H1 (cell line): ENCODE data around the gene SCPEP1. TPM values are rescaled to one million over a fixed set of nuclear protein-coding genes. Genes with fewer than 3 reads are reported as not detected.
A peak's percentile ranks its signal among the peaks of the same experiment; 100 is the strongest.

Experiments
- CTCF ChIA-PET: fragments of 300-600 bp; sonication (Branson Sonifier 250); formaldehyde crosslinking; loops from one replicate; lab custom pipeline; 2021; ENCODE audit not compliant: partially characterized antibody; lab: Charles Lee
- POLR2A ChIA-PET: fragments of 300-600 bp; sonication (Branson Sonifier 250); formaldehyde crosslinking; loops from one replicate; lab custom pipeline; 2021; ENCODE audit warnings: inconsistent platforms; ENCODE audit not compliant: partially characterized antibody; lab: Charles Lee
- DNase-seq, 2 experiments: peaks; one replicate each; pipeline versions ENCODE4 v3.0.0 to v3.0.0-alpha.2; 2010 to 2022; ENCODE audit warnings: low spot score in 2 of 2, low read depth in 1 of 2, mixed read lengths in 1 of 2
- FAIRE-seq: peaks from 2 replicates; lab custom pipeline; 2011; peaks lifted over from hg19 to GRCh38; lab: Jason Lieb, UNC
- H2AFZ ChIP-seq: 2 replicates; pipeline ENCODE4 v1.8.1; 2012; ENCODE audit warnings: low read length, inconsistent platforms
- H2AK5ac ChIP-seq: 2 replicates; pipeline ENCODE4 v1.6.1; 2013; ENCODE audit warnings: low read depth, low read length
- H2BK120ac ChIP-seq: replicated peaks from 2 replicates; pipeline ENCODE3; 2013; ENCODE audit warnings: low read depth, low read length, inconsistent platforms
- H2BK12ac ChIP-seq: 2 replicates; pipeline ENCODE4 v1.6.1; 2013; ENCODE audit warnings: low read depth, low read length
- H2BK15ac ChIP-seq: 2 replicates; pipeline ENCODE4 v1.6.1; 2013; ENCODE audit warnings: low read length
- H2BK20ac ChIP-seq: 2 replicates; pipeline ENCODE4 v1.6.1; 2013; ENCODE audit warnings: low read length
- H2BK5ac ChIP-seq: 2 replicates; pipeline ENCODE4 v1.6.1; 2013; ENCODE audit warnings: low read depth, low read length
- H3K14ac ChIP-seq: 2 replicates; pipeline ENCODE4 v1.6.1; 2013; ENCODE audit warnings: inconsistent platforms; ENCODE audit not compliant: insufficient read length
- H3K18ac ChIP-seq: 2 replicates; pipeline ENCODE4 v1.6.1; 2013; ENCODE audit warnings: low read length; ENCODE audit errors: extremely low read depth
- H3K23ac ChIP-seq: 2 replicates; pipeline ENCODE4 v1.6.1; 2013; ENCODE audit warnings: inconsistent platforms; ENCODE audit not compliant: insufficient read length
- H3K23me2 ChIP-seq: 2 replicates; pipeline ENCODE4 v1.6.1; 2013; ENCODE audit warnings: low read depth, low read length
- H3K27ac ChIP-seq: 2 replicates; pipeline ENCODE4 v1.6.1; 2011; ENCODE audit warnings: low read depth, low read length, inconsistent platforms
- H3K27me3 ChIP-seq, 4 experiments: replicated peaks in 1 of 4; 1 replicate in 1 of 4; 2 replicates in 3 of 4; pipeline versions ENCODE4 v1.6.1 to v1.8.1; 2011 to 2013; ENCODE audit warnings: low read length in 3 of 4, mild to moderate bottlenecking in 3 of 4, inconsistent platforms in 2 of 4, mixed read lengths in 2 of 4, moderate library complexity in 1 of 4; ENCODE audit not compliant: control insufficient read depth in 3 of 4, insufficient read depth in 3 of 4; ENCODE audit errors: extremely low read depth in 1 of 4
- H3K36me3 ChIP-seq, 4 experiments: 2 replicates each; pipeline versions ENCODE4 v1.6.1 to v1.8.1; 2011 to 2013; ENCODE audit warnings: mild to moderate bottlenecking in 4 of 4, low read length in 3 of 4, moderate library complexity in 2 of 4, control low read depth in 1 of 4, inconsistent platforms in 1 of 4; ENCODE audit not compliant: insufficient read depth in 4 of 4, control insufficient read depth in 2 of 4
- H3K4ac ChIP-seq: replicated peaks from 2 replicates; pipeline ENCODE3; 2013; ENCODE audit warnings: low read length, low read depth, mixed read lengths, inconsistent platforms; ENCODE audit not compliant: insufficient read length
- H3K4me1 ChIP-seq, 4 experiments: replicated peaks in 1 of 4; 1 replicate in 1 of 4; 2 replicates in 3 of 4; pipeline versions ENCODE4 v1.6.1 to v1.8.1; 2011 to 2013; ENCODE audit warnings: low read length in 3 of 4, inconsistent platforms in 2 of 4, mixed read lengths in 1 of 4; ENCODE audit not compliant: insufficient read depth in 4 of 4, control insufficient read depth in 3 of 4
- H3K4me2 ChIP-seq, 2 experiments: 2 replicates each; pipeline versions ENCODE4 v1.6.1 to v1.8.1; 2011 to 2013; ENCODE audit warnings: low read depth in 2 of 2, low read length in 2 of 2, control low read depth in 1 of 2, inconsistent platforms in 1 of 2, mild to moderate bottlenecking in 1 of 2; ENCODE audit not compliant: insufficient read depth in 1 of 2
- H3K4me3 ChIP-seq, 4 experiments: fragments of 200-600, 300-600 bp in 1 of 4; sonication (generic), shearing (Covaris generic), sonication (Bioruptor Twin) in 1 of 4; 2 replicates each; pipeline versions ENCODE4 v1.5.1 to v1.8.1; 2011 to 2016; ENCODE audit warnings: low read length in 4 of 4, low read depth in 3 of 4, control low read depth in 2 of 4, inconsistent platforms in 2 of 4, mild to moderate bottlenecking in 2 of 4, mixed read lengths in 1 of 4, moderate library complexity in 1 of 4; ENCODE audit not compliant: insufficient read depth in 2 of 4; ENCODE audit errors: extremely low read depth in 1 of 4
- H3K56ac ChIP-seq: replicated peaks from 2 replicates; pipeline ENCODE3; 2013; ENCODE audit warnings: low read depth, mild to moderate bottlenecking, mixed read lengths, low read length, inconsistent platforms; ENCODE audit not compliant: insufficient read length
- H3K79me1 ChIP-seq: 2 replicates; pipeline ENCODE4 v1.6.1; 2013; ENCODE audit warnings: low read depth, low read length, control low read depth
- H3K79me2 ChIP-seq, 2 experiments: 2 replicates each; pipeline versions ENCODE4 v1.6.1 to v1.8.1; 2012 to 2013; ENCODE audit warnings: low read length in 2 of 2, mild to moderate bottlenecking in 2 of 2, inconsistent platforms in 1 of 2; ENCODE audit not compliant: insufficient read depth in 2 of 2, control insufficient read depth in 1 of 2
- H3K9ac ChIP-seq, 4 experiments: replicated peaks in 1 of 4; 1 replicate in 1 of 4; 2 replicates in 3 of 4; pipeline versions ENCODE4 v1.6.1 to v1.8.1; 2011 to 2013; ENCODE audit warnings: low read depth in 3 of 4, low read length in 3 of 4, control low read depth in 2 of 4, mild to moderate bottlenecking in 2 of 4, moderate library complexity in 2 of 4, inconsistent platforms in 1 of 4; ENCODE audit errors: extremely low read depth in 1 of 4
- H3K9me3 ChIP-seq, 2 experiments: 2 replicates each; pipeline versions ENCODE4 v1.6.1 to v1.8.1; 2012 to 2013; ENCODE audit warnings: mild to moderate bottlenecking in 2 of 2, moderate library complexity in 2 of 2, control low read depth in 1 of 2, inconsistent platforms in 1 of 2, low read depth in 1 of 2, low read length in 1 of 2, mixed read lengths in 1 of 2; ENCODE audit not compliant: insufficient read depth in 2 of 2
- H4K20me1 ChIP-seq, 2 experiments: replicated peaks in 1 of 2; 2 replicates each; pipeline versions ENCODE3 to v1.8.1; 2011 to 2013; ENCODE audit warnings: inconsistent platforms in 2 of 2, low read length in 2 of 2, mild to moderate bottlenecking in 1 of 2; ENCODE audit not compliant: insufficient read depth in 2 of 2, control insufficient read depth in 1 of 2
- H4K5ac ChIP-seq: 2 replicates; pipeline ENCODE4 v1.6.1; 2013; ENCODE audit warnings: low read length, low read depth, mixed read lengths, inconsistent platforms; ENCODE audit not compliant: insufficient read length
- H4K8ac ChIP-seq: 2 replicates; pipeline ENCODE4 v1.8.0; 2013; ENCODE audit warnings: mild to moderate bottlenecking, moderate library complexity, low read length, inconsistent platforms; ENCODE audit not compliant: insufficient read depth; ENCODE audit errors: extremely low read depth
- H4K91ac ChIP-seq: replicated peaks from 2 replicates; pipeline ENCODE3; 2013; ENCODE audit warnings: low read length, mixed read lengths, inconsistent platforms; ENCODE audit not compliant: insufficient read length
- ASH2L ChIP-seq: fragments of 200-600, 300-600 bp; sonication (generic); IDR thresholded peaks from one replicate; pipeline ENCODE4 v1.7.1; 2017; ENCODE audit warnings: low read length
- EP300 ChIP-seq, 2 experiments: IDR thresholded peaks; 1 replicate in 1 of 2; 2 replicates in 1 of 2; pipeline ENCODE4 v1.6.1; 2011 to 2012; ENCODE audit warnings: low read depth in 2 of 2, low read length in 2 of 2, mild to moderate bottlenecking in 2 of 2, borderline replicate concordance in 1 of 2, inconsistent platforms in 1 of 2, moderate library complexity in 1 of 2
- SUZ12 ChIP-seq: fragments of 200-600 bp; sonication (generic); IDR thresholded peaks from 2 replicates; pipeline ENCODE4 v1.6.1; 2012; ENCODE audit warnings: mild to moderate bottlenecking, inconsistent platforms, low read length, moderate library complexity, mixed read lengths
- WGBS, 2 experiments: shearing (Covaris generic) in 1 of 2; methylation state at CpG; one replicate each; pipeline versions ENCODE4 v1.1.6 to v1.1.7; 2013 to 2015; ENCODE audit warnings: low lambda C conversion rate in 2 of 2, mixed read lengths in 2 of 2, inconsistent platforms in 1 of 2, low coverage in 1 of 2, missing lambda C conversion rate in 1 of 2; ENCODE audit not compliant: insufficient replicate concordance in 2 of 2, insufficient coverage in 1 of 2, insufficient read length in 1 of 2; ENCODE audit errors: extremely low coverage in 1 of 2, missing lambda C conversion rate in 1 of 2; 5-methylcytosine and 5-hydroxymethylcytosine counted together
- polyA plus RNA-seq, 7 experiments: library from polyadenylated mRNA; depleted of rRNA in 3 of 7; stranded (reverse) in 5 of 7; unstranded in 2 of 7; fragments of >200 nt in 5 of 7; fragments of 200-250 nt in 2 of 7; gene quantifications; 1 replicate in 5 of 7; 2 replicates in 1 of 7; 4 replicates in 1 of 7; pipeline versions ENCODE4 v1.2.1 to v1.2.3, GENCODE V29; 2011 to 2013; ENCODE audit warnings: missing spikeins in 2 of 7, mixed read lengths in 2 of 7
- total RNA-seq: library from RNA; stranded (reverse); fragmentation: NEBNext Ultra II Directional; extraction: Animal tissue kit (Norgen Biotek cat#: 25700); gene quantifications from 2 replicates; pipeline ENCODE4 v1.2.1, GENCODE V29; 2021
- TF ChIP-seq, protein P1 (sequence below), 3 experiments: IDR thresholded peaks; 1 replicate in 2 of 3; 2 replicates in 1 of 3; pipeline versions ENCODE4 v1.5.1 to v1.6.1; 2011; ENCODE audit warnings: low read length in 3 of 3, mild to moderate bottlenecking in 3 of 3, inconsistent platforms in 2 of 3, low read depth in 1 of 3, moderate library complexity in 1 of 3; ENCODE audit not compliant: insufficient read depth in 1 of 3; ENCODE audit errors: control extremely low read depth in 1 of 3

SCPEP1 gene
- total and polyA plus RNA-seq, 2 of the 8 experiments (the other 6 are each of a cell fraction or from before 2014, with no cell fraction given): 30.7 to 52.6 TPM

DNA sequence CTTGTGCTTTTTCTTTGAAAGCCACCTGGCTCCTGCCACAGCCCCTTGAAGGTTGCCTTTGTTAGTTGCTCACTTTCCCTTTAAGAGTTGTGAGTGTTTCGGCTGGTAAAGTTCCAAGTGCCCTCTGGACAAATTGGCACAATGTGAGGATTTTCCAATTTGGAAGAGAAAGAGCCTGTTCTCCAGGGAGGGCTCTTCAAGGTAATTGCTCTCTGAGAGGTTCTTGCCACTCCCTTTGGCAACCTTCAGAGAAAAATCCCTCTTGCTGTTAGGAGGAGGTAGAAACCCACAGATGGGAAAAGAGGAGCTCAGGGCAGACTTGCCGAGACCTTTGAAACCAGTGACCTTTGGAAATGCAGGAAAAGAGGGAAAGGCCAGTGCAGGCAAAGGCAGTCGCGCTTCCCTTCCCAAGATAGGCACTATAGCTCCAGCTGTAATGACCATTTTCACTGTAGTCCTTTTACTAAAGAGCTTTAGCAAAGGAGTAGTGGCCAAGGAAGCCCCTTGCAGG, 58.1 kb downstream of the SCPEP1 start:
- Histone ChIP-seq H3K9ac (no peak overlapping the region), H4K20me1 (no peaks in the 10 kb centered on the region), H2AK5ac (no peak overlapping the region)
- CTCF ChIA-PET: interaction anchor here (0.8 to 6.5 kb wide), 5 partner anchors 11 to 73 kb away, joined by 3 to 42 read pairs (median 5); no protein-coding TSS in a partner anchor
- POLR2A ChIA-PET: interaction anchor here (0.6 kb wide), 1 partner anchor 21 kb away, joined by 3 read pairs; no protein-coding TSS in a partner anchor
- TF ChIP-seq SUZ12 (no peak), ASH2L (no peak), EP300 (IDR thresholded peaks at IDR 0.05; ENCODE audit: borderline replicate concordance in 1 of 2, low read depth in 2 of 2, low read length in 2 of 2) (no peak)
- TF ChIP-seq, protein P1, sequence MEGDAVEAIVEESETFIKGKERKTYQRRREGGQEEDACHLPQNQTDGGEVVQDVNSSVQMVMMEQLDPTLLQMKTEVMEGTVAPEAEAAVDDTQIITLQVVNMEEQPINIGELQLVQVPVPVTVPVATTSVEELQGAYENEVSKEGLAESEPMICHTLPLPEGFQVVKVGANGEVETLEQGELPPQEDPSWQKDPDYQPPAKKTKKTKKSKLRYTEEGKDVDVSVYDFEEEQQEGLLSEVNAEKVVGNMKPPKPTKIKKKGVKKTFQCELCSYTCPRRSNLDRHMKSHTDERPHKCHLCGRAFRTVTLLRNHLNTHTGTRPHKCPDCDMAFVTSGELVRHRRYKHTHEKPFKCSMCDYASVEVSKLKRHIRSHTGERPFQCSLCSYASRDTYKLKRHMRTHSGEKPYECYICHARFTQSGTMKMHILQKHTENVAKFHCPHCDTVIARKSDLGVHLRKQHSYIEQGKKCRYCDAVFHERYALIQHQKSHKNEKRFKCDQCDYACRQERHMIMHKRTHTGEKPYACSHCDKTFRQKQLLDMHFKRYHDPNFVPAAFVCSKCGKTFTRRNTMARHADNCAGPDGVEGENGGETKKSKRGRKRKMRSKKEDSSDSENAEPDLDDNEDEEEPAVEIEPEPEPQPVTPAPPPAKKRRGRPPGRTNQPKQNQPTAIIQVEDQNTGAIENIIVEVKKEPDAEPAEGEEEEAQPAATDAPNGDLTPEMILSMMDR (IDR thresholded peaks at IDR 0.05; ENCODE audit: control extremely low read depth in 1 of 3, insufficient read depth in 1 of 3, low read depth in 1 of 3, low read length in 3 of 3): no peak
- TF ChIP-seq, all 59 proteins: peak for 0
- Histone ChIP-seq H3K79me1 (no peaks in the 10 kb centered on the region), H3K27ac (no peak overlapping the region), H3K4me1 (peaks cover 0 to 9% (median 6%) of the 10 kb centered on the region in 4 experiments; a peak in 4 of 7 replicates), H3K4me3 (no peak overlapping the region), H3K36me3 (no peaks in the 10 kb centered on the region), H3K4ac (no peak overlapping the region), H2AFZ (peak overlapping the region; percentile 82), H2BK120ac (no peak overlapping the region), H3K23ac (no peak overlapping the region), H3K56ac (no peak overlapping the region), H3K4me2 (no peak overlapping the region), H2BK20ac (peak overlapping the region; percentile 23; the same call in 1 of the 2 replicates), H3K27me3 (no peaks in the 10 kb centered on the region), H2BK5ac (no peak overlapping the region), H3K14ac (no peak overlapping the region), H4K91ac (no peak overlapping the region), H3K79me2 (no peaks in the 10 kb centered on the region), H4K5ac (no peak overlapping the region), H3K23me2 (no peaks in the 10 kb centered on the region), H3K18ac (no peak overlapping the region), H2BK12ac (no peak overlapping the region), H3K9me3 (no peaks in the 10 kb centered on the region), H4K8ac (no peak overlapping the region), H2BK15ac (no peak overlapping the region)
- DNase-seq (no peak), FAIRE-seq (no peak)
- WGBS, 2 experiments: 95% methylated on average over 4 of the region's 4 CpGs; no CpG with 5 or more reads in 1 of the 2 experiments
